SKM-1 (cell line): Measurements from ENCODE around the gene YOD1.

Experiments used
- DNase-seq: peaks from one replicate; lab custom pipeline; 2025; ENCODE audit not compliant: unreplicated experiment; lab: John Stamatoyannopoulos, UW

Gene YOD1

GRCh38 chr1:207051191-207051943, at the start of gene YOD1:
Gene YOD1 (minus strand): TSS chr1:207051208. CDS start chr1:207051030, 178 bp downstream.
- no peak for DNase-seq

- DNase-seq = no peak
These were observed 46.9 kb upstream of the YOD1 start for GRCh38 chr1:207097871-207098324.

GRCh38 chr1:207093944-207094343, 42.9 kb upstream of the YOD1 start:
- no peak for DNase-seq

GRCh38 chr1:207091200-207091908, 40.3 kb upstream of the YOD1 start:
- no peak for DNase-seq

GRCh38 chr1:207089627-207090355, 38.8 kb upstream of the YOD1 start:
- DNase-seq = no peak

GRCh38 chr1:207088701-207089626, 38.0 kb upstream of the YOD1 start, which contains the start of gene C4BPB:
Gene C4BPB (plus strand): TSS chr1:207088860. CDS start chr1:207089532, 672 bp downstream.
- no peak for DNase-seq

- DNase-seq = no peak
These were observed 37.2 kb upstream of the YOD1 start for GRCh38 chr1:207088161-207088560.

- DNase-seq = no peak
These were observed 34.9 kb upstream of the YOD1 start for GRCh38 chr1:207085887-207086286.

- peak; percentile 15 for DNase-seq
These were observed 33.7 kb upstream of the YOD1 start for GRCh38 chr1:207084701-207085180.

GRCh38 chr1:207084232-207084631, 33.2 kb upstream of the YOD1 start:
- DNase-seq = no peak

- DNase-seq = no peak
These were observed 30.8 kb upstream of the YOD1 start for GRCh38 chr1:207081806-207082205.

GRCh38 chr1:207081088-207081487, 30.1 kb upstream of the YOD1 start:
- DNase-seq = no peak

GRCh38 chr1:207079706-207080241, 28.8 kb upstream of the YOD1 start:
- no peak for DNase-seq

- DNase-seq = no peak
These were observed 27.6 kb upstream of the YOD1 start for GRCh38 chr1:207078578-207079132.

- peak; percentile 90 for DNase-seq
These were observed 26.7 kb upstream of the YOD1 start for GRCh38 chr1:207077470-207078377.

GRCh38 chr1:207077012-207077411, 26.0 kb upstream of the YOD1 start:
- DNase-seq = no peak

- DNase-seq = no peak
These were observed 25.4 kb upstream of the YOD1 start for GRCh38 chr1:207076181-207076955.
